Activated naive CD4-positive, alpha-beta T cell (primary cell): Measurements from ENCODE around the gene MED1.
"Not testable (repeated sequence)": the region's sequence is repeated elsewhere in the genome, so short reads cannot be mapped to it uniquely, and the experiment has no call there.

Experiments
- DNase-seq, 4 experiments: peaks; one replicate each; lab custom pipeline; 2025; lab: John Stamatoyannopoulos, UW

Gene MED1

GRCh38 chr17:39410279-39410678 is 40.8 kb downstream of the MED1 start:
- DNase-seq = no peak

DNA sequence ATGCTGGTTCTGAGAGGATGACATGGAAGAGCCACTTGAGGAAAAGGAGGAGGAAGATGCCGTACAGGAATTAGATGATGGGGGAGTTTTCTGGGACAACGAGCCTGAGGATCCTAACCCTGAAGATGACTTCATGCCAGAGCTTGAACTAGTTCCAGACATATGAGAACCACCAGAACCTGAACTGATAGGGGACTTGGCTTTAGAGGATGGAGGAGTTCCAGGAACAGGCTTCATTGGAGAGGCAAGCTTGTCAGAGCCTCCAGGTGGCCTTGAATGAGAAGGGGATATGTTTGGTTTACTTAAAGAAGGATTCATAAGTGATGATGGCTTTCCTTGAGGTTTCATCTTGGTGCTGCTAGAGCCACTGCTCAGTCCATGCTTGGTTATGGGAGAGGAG is 42.7 kb downstream of the MED1 start:
- DNase-seq = no peak

GRCh38 chr17:39406951-39407350 is 44.1 kb downstream of the MED1 start:
- no peak for DNase-seq

DNA sequence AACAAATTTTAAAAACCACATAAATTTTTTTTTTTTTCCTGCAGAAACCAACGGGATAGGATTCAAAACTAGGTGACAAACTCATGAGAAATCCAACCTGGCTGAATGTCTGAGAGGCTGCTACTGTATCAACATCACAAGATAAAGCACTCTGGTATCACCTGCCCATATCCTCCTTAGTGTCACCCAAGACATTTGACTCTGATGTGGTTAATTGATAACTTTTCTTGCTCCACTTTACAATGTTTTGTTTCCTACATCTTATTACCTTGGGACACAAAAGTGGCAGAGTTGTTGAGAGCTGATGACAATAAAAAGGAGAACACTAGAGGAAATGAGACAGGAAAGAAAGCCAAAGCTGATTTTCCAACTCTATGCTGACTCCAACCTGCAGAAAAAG is 45.6 kb downstream of the MED1 start:
- DNase-seq = no peak

DNA sequence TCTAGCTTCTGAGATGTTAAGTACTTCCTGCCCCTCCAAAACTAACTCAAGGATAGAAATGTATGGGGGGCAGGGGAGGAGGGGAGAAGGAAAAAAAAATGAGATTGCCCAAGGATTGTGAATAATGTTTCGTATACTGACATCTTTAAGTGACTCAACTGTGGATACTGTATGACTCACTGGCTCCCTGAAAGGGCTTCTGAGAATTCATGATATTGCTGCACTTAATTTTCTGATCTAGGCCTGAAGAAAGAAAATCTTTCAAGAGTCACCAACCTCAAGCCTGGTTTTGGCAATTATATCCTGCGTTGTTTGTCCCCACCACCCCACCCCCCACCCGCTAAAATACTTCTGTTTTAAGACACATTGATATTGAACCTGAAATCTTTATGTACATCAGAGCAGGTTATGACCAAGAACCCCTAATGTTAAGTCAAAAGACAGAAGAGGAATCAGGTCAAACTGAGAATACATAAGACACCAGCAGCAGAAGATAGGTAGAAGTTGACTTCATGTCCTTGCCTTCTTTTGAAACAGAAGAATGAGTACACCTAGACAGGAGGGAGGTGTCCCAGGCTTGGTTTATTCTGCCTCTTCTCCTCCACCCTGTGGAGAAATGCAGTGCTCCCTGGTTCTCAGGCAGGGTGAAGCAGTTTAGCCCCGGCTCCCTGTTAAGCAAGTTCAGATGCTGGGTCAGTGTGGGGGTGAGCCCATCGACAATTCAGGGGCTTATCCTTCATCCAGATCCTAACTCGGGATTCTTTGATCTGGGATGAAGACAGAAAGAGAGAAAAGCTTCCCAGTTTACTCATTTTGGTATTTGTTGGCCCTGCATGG is 46.3 kb downstream of the MED1 start:
- DNase-seq = no peak

DNA sequence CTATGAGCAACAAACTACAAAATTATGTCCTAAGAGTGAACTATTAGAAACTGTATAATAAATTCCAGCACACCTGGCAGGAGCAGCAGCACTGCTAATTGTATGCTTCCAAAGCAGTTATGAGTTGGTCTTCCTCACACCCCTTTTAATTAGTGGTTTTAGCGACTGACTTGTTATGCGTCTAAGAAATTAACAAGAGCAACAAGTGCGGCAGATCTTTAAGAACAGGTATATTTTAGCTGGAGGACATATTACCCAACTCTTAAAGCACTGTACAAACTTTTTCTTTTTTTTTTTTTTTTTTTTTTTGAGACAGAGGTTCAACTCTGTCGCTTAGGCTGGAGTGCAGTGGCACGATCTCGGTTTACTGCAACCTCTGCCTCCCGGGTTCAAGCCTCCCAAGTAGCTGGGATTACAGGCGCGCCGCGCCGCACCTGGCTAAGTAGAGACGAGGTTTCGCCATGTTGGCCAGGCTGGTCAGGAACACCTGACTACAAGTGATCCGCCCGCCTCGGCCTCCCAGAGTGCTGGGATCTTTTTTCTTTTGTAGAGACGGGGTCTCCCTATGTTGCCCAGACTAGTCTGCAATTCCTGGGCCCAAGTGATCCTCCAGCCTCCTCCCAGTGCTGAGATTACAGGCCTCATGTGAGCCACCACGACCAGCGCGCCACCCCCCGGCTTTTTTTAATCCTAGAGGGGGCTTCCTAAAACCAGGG is 48.0 kb downstream of the MED1 start:
- DNase-seq = no peak

DNA sequence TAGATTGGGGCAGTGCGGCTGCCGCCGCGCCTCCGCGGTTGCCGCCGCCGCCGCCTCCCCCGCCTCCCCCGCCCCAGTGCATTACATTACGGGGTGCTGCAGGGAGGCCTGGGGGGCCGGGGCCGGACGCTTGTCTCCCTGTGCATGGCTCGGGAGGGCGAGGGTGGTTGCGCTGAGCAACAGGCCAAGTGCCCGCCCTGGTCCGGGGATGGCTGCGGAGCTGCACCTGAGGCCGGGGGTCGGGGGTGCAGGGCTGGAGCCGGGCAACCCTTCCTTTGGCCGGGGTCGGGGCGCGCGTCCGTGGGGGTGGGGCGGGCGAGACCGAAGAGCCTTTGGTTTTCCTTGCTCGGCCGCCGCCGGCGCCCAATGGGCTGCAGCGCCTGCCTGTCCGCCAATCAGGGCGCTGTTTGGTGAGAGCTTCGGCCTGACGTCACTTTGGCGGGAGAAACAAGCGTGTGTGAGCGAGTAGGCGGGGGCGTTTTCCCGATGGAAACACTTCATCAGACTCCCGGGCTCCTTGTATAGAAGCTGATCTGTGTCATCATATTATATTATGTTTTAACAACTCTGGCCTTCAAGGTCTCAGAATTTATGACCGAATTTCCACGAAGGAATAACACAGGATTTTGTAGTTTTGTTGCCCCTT is 48.7 kb downstream of the MED1 start:
- DNase-seq = peak; percentile 55 to 74 (median 62)

- peak; percentile 70 to 92 (median 87) for DNase-seq
Observed at GRCh38 chr17:39401412-39402243, 49.4 kb downstream of the MED1 start, which contains the start of gene FBXL20. Gene FBXL20, minus strand, starts transcription at chr17:39401626. Its CDS starts 224 bp downstream, at chr17:39401402.

DNA sequence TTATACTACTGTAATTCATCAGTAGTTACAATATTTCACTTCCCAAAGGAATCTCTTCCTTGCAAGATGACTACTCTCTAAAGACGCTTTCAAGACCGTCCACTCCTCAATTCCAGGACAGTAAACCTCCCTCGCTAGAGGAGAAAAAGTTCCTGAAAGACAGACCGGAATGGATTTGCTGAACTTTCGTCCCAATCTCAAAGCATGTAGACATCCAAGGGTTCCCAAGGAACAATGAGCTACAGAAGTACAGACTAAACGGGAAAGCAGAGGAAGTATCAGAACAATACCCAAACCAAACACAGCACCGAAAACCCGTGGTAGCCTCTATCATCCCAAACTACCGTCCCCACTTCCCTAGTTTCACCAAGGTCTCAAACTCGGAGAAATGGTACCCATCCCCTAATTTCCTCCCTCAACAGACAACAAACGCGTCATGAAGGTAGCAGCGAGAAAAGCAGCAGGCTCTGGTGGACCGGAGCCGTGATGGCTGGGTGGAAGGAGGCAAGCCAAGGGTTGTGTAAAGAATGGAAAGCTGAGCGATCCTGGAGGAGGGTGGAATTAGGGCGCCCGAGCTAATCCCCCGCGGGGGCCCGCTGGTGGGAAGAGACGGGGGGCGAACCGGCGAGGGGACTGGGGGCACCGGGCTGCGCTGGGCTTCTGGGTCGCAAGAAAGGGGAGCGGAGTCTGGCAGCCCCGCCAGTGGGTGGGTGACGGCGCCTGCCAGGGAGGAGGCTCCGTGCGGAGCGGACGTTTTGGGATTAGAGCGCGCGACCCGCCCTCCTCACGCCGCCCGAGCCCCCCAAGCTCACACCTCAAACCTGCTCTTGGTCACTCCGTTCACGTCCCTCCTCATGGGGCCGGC is 50.3 kb downstream of the MED1 start:
- DNase-seq = peak in 1 of 4 experiments; percentile 33

GRCh38 chr17:39399791-39400190 is 51.3 kb downstream of the MED1 start:
- DNase-seq = no peak

DNA sequence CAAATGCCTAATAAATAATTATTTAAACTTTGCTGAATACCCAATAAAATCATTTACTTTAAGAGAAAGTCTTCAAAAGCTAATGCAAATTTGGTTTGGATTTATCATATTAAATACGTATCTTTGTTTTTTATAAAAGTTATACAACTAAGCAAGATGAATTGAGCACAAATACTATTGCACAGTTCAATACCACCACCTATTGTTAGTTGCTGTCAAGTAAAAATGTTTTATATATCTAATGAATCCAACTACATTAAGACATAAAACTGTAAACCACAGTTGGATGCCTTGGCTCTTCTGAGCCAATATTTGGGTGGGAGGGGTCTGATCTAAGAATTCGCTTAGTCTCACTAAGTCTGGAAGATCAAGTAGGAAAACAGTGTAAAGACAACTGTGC is 57.3 kb downstream of the MED1 start:
- no peak for DNase-seq

- no peak for DNase-seq
Observed at GRCh38 chr17:39391448-39391847, 59.6 kb downstream of the MED1 start.

DNA sequence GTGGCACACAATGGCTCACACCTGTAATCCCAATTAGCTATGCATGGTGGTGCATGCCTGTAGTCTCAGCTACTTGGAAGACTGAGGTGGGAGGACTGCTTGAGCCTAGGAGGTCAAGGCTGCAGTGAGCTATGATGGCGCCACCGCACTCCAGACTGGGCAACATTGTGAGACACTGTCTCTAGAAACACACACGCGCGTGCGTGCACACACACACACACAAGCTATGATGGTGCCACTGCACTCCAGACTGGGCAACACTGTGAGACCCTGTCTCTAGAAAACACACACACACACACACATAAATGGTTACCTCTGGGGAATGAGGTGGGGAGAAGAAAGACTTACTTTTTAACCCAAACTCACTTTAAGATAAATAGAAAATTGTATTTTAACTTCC is 66.0 kb downstream of the MED1 start:
- DNase-seq = no peak

DNA sequence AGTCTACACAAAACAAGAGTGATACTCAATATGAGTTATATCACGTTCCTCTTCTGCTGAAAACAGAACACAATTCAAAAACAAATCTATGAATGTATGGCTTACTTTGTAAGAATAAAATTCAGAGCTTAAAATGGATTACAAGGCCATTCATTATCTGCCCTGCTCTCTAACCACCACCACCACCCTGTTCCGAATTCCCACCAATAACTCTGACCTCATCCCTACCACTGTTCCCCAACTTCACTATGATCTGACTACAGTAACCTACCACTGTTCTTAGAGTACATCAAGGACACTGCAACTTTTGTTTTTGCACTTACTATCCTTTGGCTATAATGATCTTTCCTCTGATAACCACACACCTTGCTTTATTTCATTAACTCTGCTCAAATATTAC is 70.9 kb downstream of the MED1 start:
- DNase-seq = no peak

- DNase-seq = no peak
Observed at GRCh38 chr17:39376434-39376833, 74.6 kb downstream of the MED1 start.

GRCh38 chr17:39367805-39368204 is 83.3 kb downstream of the MED1 start:
- DNase-seq = not testable (repeated sequence)

GRCh38 chr17:39365872-39366271 is 85.2 kb downstream of the MED1 start:
- DNase-seq = no peak

DNA sequence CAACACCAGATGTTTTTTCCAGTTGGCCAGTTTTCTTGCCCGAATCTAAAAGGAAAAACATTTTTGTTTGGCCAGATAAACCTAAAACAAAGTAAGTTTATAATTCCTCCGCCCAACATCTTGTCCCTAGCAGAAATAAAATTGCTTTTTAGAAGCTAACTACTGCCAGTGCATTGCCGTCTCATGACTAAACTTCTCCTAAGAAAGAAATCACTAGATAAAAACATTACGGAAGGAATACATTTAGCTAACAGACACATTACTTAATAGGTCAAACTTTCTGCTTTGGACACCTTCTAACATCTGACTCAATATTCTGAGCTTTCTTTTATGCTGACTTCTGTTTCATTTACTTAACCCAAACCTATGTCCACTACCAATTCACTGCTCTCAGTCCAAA is 85.8 kb downstream of the MED1 start:
- no peak for DNase-seq

- DNase-seq = no peak
Observed at GRCh38 chr17:39364236-39365025, 86.6 kb downstream of the MED1 start.

DNA sequence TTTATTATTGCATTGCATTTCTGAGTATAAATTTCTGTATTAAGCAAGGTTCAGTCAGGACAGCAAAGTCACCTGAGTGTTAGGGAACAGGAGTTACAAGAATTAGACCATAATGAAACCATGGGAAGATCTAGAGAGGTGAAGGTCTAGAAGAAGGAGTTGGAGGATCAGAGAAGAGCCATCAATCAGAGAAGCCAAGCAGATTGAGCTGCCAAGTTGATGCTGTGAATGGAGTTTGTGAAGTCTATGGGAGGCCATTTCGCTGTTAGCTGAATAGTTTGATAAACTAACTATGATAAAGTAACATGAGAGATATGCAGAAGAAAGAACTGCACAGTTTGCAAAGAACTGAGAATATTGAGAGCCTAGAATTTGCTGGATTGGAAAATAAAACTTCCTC is 90.0 kb downstream of the MED1 start:
- DNase-seq = no peak
